ENCODE data around the gene KLHL17. TPM values are rescaled to one million over a fixed set of nuclear protein-coding genes. Genes with fewer than 3 reads are reported as not detected.
"Not testable (repeated sequence)": the region's sequence is repeated elsewhere in the genome, so short reads cannot be mapped to it uniquely, and the experiment has no call there.

KLHL17 gene
- total RNA-seq, 1 donor from 2014 or later: 41.5 TPM

DNA sequence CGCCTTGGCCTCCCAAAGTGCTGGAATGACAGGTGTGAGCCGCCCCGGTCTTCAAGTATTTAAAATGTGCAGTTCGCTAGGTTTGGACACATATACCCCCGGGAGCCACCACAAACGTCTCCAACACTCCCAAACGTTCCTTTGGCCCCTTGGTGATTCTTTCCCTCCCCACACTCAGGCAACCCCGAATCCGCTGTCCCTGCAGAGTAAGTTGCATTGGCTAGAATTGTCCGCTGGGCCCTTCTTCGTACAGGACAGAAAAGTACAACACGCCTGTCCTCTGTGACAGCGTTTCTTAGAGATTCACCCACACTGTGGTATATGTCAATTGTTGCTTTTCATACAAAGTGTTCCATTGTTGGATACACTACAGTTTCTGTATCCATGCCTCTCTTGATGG, 24.7 kb downstream of the KLHL17 start:
- Mint-ChIP-seq H3K4me3 (no peak overlapping the region), H3K36me3 (ENCODE audit: low read depth) (peaks cover 3% of the 10 kb centered on the region), H3K27ac (ENCODE audit: unreplicated experiment) (no peak overlapping the region), H3K4me1 (no peaks in the 10 kb centered on the region), H3K27me3 (ENCODE audit: low read depth) (peaks cover 58% of the 10 kb centered on the region), H3K9me3 (no peaks in the 10 kb centered on the region)
- TF ChIP-seq, protein P1, sequence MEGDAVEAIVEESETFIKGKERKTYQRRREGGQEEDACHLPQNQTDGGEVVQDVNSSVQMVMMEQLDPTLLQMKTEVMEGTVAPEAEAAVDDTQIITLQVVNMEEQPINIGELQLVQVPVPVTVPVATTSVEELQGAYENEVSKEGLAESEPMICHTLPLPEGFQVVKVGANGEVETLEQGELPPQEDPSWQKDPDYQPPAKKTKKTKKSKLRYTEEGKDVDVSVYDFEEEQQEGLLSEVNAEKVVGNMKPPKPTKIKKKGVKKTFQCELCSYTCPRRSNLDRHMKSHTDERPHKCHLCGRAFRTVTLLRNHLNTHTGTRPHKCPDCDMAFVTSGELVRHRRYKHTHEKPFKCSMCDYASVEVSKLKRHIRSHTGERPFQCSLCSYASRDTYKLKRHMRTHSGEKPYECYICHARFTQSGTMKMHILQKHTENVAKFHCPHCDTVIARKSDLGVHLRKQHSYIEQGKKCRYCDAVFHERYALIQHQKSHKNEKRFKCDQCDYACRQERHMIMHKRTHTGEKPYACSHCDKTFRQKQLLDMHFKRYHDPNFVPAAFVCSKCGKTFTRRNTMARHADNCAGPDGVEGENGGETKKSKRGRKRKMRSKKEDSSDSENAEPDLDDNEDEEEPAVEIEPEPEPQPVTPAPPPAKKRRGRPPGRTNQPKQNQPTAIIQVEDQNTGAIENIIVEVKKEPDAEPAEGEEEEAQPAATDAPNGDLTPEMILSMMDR (conservative IDR thresholded peaks at IDR 0.05): no peak
- DNase-seq (ENCODE audit: low read depth, low spot score): no peak

DNA sequence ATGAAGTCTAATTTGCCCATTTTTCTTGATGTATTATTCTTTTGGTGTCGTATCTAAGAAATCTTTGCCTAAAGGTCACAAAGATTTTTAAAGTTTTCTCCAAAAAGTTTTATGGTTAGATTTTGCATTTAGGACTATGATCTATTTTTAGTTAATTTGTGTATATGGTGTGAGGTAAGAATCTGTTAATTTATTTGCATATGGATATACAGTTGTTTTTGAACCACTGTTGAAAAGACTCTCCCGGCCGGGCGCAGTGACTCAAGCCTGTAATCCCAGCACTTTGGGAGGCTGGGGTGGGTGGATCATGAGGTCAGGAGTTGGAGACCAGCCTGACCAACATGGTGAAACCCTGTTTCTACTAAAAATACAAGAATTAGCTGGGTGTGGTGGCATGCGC, 27.7 kb downstream of the KLHL17 start:
- not testable (repeated sequence) for H3K36me3 Mint-ChIP-seq (ENCODE audit: low read depth); H3K4me3 Mint-ChIP-seq; H3K9me3 Mint-ChIP-seq; H3K4me1 Mint-ChIP-seq; DNase-seq (ENCODE audit: low read depth, low spot score); H3K27ac Mint-ChIP-seq (ENCODE audit: unreplicated experiment)
- H3K27me3 Mint-ChIP-seq (ENCODE audit: low read depth): peaks cover 69% of the 10 kb centered on the region

DNA sequence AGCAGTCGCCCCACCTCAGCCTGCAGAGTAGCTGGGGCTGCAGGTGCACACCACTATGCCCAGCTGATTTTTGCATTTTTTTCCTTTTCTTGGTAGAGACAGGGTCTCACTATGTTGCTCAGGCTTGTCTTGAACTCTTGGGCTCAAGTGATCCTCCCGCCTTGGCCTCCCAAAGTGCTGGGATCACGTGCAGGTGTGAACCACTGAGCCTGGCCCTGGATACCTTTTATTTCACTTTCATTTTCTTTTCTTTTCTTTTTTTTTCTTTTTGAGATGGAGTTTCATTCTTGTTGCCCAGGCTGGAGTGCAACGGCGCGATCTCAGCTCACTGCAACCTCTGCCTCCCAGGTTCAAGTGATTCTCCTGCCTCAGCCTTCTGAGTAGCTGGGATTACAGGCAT, 30.9 kb downstream of the KLHL17 start:
- peaks cover 60% of the 10 kb centered on the region for H3K27me3 Mint-ChIP-seq (ENCODE audit: low read depth)
- not testable (repeated sequence) for H3K9me3 Mint-ChIP-seq; H3K27ac Mint-ChIP-seq (ENCODE audit: unreplicated experiment); H3K4me3 Mint-ChIP-seq; H3K36me3 Mint-ChIP-seq (ENCODE audit: low read depth); DNase-seq (ENCODE audit: low read depth, low spot score); H3K4me1 Mint-ChIP-seq

DNA sequence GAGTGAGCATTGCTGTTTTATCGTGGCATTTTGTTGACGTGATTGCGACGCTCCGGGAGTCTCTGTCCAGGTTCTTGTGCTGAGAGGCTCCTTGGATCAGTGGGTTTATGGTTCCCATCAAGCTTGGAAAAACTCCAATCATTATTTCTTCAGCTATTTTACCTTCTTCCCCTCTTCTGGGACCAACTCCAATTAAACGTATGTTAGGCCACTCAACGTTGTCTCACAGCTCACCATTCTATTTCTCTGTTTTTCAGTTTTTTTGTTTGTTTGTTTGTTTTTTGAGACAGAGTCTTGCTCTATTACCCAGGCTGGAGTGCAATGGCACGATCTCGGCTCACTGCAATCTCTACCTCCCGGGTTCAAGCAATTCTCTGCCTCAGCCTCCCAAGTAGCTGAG, 31.5 kb downstream of the KLHL17 start:
- Mint-ChIP-seq H3K36me3 (ENCODE audit: low read depth) (peaks cover 6% of the 10 kb centered on the region), H3K4me1 (peaks cover 8% of the 10 kb centered on the region), H3K27ac (ENCODE audit: unreplicated experiment) (no peak overlapping the region), H3K9me3 (peaks cover 3% of the 10 kb centered on the region), H3K27me3 (ENCODE audit: low read depth) (peaks cover 58% of the 10 kb centered on the region), H3K4me3 (no peak overlapping the region)
- TF ChIP-seq, protein P1 (conservative IDR thresholded peaks at IDR 0.05): no peak
- DNase-seq (ENCODE audit: low read depth, low spot score): no peak

DNA sequence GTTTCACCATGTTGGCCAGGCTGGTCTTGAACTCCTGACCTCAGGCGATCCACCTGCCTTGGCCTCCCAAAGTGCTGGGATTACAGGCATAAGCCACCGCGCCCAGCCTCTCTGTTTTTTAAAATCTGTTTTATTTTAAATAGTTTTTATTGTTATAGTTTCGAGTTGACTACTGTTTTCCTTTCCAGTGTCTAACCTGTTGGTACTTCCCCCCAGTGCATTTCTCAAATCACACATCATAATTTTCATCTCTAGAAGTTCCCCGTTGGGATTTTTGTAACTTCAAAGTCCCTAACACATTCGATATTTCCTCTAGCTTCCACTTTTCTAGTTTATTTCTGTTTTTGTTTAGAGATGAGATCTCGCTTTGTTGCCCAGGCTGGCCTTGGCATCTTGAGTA, 32.0 kb downstream of the KLHL17 start:
- H3K4me1 Mint-ChIP-seq: peaks cover 8% of the 10 kb centered on the region
- peaks cover 61% of the 10 kb centered on the region for H3K27me3 Mint-ChIP-seq (ENCODE audit: low read depth)
- H3K27ac Mint-ChIP-seq (ENCODE audit: unreplicated experiment): no peak overlapping the region
- TF ChIP-seq, protein P1 (conservative IDR thresholded peaks at IDR 0.05): no peak
- peaks cover 3% of the 10 kb centered on the region for H3K9me3 Mint-ChIP-seq
- H3K4me3 Mint-ChIP-seq: no peak overlapping the region
- DNase-seq (ENCODE audit: low read depth, low spot score): no peak
- H3K36me3 Mint-ChIP-seq (ENCODE audit: low read depth): peaks cover 6% of the 10 kb centered on the region

DNA sequence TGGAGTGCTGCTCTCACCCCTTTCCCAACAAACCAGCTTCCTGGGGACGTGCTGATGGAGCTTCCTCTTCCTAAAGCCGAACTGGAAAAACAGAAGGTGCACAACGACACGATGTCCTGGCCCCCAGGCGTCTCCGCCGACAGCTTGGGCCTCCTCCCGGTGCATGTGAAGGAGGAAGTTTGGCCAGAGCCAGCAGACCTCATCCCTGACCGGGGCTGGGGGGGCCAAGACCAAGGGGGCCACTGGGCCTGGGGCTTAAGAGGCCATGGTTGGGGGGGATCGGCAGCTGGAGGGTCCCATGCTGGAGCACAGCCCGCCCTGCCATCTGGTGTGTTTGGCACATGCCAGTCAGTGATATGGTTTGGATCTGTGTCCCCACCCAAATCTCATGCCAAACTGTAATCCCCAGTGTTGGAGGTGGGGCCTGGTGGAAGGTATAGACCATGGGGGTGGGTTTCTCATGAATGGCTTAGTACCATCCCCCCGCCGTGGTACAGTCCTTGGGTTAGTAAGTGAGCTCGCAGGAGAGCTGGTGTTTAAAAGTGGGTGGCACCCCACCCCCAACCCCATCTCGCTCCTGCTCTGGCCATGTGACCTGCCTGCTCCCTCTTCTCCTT, 33.1 kb downstream of the KLHL17 start:
- Mint-ChIP-seq H3K9me3 (peaks cover 3% of the 10 kb centered on the region), H3K36me3 (ENCODE audit: low read depth) (peaks cover 6% of the 10 kb centered on the region), H3K4me3 (no peak overlapping the region)

DNA sequence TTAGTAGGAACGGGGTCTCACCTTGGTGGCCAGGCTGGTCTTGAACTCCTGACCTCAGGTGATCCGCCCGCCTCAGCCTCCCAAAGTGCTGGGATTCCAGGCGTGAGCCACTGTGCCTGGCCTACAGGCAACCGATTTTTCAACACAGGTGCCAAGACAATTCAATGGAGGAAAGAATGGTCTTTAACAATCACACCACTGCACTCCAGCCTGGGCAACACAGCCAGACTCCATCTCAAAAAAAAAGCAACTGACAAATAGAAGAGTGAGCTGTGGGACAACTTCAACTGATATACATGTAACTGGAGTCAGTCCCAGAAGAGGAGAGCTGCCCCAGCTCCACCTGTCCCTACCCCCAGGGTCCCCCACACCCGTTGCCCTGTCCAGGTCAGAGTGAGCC, 34.2 kb downstream of the KLHL17 start:
- Mint-ChIP-seq H3K27me3 (ENCODE audit: low read depth) (peaks cover 50% of the 10 kb centered on the region), H3K4me3 (peak overlapping the region; percentile 72)
- not testable (repeated sequence) for DNase-seq (ENCODE audit: low read depth, low spot score); H3K4me1 Mint-ChIP-seq; H3K27ac Mint-ChIP-seq (ENCODE audit: unreplicated experiment); H3K36me3 Mint-ChIP-seq (ENCODE audit: low read depth); H3K9me3 Mint-ChIP-seq

More for the DNA sequence above, 33.1 kb downstream of the KLHL17 start:
- Mint-ChIP-seq H3K4me1 (peaks cover 8% of the 10 kb centered on the region), H3K27me3 (ENCODE audit: low read depth) (peaks cover 56% of the 10 kb centered on the region), H3K27ac (ENCODE audit: unreplicated experiment) (no peak overlapping the region)
- no peak for DNase-seq (ENCODE audit: low read depth, low spot score)
- TF ChIP-seq, protein P1 (conservative IDR thresholded peaks at IDR 0.05): no peak
